GM12874 (cell line): Measurements from ENCODE around the gene PIANP.

Source experiments
- TF ChIP-seq, protein P1 (sequence below): IDR thresholded peaks from 2 replicates; pipeline ENCODE4 v1.5.1; 2011; ENCODE audit warnings: low read depth, mild to moderate bottlenecking, control low read depth, low read length, moderate library complexity; ENCODE audit not compliant: insufficient read depth

The PIANP gene

DNA sequence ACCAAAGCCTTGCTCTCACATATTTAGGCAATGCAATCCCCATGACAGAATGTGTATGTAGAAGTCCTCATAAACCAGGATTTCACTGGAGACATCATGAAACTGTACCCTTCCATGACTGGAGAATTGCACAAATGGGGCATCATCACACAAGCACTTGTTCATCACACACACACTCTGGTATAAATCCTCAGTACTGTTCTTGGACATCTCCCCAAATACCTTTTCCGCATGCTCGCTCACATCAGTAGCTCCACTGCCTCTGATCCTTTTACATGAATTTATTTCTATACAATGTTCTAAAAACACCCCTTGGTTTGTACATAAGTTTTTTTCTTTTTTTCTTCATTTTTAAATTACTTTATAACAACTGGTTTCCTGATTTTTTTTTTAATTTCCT lies 34.4 kb downstream of the PIANP start:
- TF ChIP-seq, protein P1, sequence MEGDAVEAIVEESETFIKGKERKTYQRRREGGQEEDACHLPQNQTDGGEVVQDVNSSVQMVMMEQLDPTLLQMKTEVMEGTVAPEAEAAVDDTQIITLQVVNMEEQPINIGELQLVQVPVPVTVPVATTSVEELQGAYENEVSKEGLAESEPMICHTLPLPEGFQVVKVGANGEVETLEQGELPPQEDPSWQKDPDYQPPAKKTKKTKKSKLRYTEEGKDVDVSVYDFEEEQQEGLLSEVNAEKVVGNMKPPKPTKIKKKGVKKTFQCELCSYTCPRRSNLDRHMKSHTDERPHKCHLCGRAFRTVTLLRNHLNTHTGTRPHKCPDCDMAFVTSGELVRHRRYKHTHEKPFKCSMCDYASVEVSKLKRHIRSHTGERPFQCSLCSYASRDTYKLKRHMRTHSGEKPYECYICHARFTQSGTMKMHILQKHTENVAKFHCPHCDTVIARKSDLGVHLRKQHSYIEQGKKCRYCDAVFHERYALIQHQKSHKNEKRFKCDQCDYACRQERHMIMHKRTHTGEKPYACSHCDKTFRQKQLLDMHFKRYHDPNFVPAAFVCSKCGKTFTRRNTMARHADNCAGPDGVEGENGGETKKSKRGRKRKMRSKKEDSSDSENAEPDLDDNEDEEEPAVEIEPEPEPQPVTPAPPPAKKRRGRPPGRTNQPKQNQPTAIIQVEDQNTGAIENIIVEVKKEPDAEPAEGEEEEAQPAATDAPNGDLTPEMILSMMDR = no peak

DNA sequence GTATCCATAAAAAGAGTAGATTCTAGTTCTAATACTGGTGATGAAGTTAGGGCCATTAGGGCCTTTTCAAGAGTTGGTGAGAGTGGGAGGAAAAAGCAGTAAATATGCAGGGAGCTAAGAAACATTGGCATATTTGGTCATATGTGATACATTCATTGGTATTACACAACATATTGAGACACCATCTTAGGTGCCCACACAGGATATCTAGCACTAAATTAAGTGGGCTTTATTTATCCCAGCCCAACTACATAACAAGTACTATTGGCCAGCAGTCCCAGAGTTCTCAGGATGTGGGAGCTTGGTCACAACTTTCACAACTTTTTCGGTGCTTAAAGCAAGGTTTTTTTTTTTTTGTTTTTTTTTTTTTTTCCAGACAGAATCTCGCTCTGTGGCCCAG lies 35.7 kb downstream of the PIANP start:
- TF ChIP-seq, protein P1 = no peak

DNA sequence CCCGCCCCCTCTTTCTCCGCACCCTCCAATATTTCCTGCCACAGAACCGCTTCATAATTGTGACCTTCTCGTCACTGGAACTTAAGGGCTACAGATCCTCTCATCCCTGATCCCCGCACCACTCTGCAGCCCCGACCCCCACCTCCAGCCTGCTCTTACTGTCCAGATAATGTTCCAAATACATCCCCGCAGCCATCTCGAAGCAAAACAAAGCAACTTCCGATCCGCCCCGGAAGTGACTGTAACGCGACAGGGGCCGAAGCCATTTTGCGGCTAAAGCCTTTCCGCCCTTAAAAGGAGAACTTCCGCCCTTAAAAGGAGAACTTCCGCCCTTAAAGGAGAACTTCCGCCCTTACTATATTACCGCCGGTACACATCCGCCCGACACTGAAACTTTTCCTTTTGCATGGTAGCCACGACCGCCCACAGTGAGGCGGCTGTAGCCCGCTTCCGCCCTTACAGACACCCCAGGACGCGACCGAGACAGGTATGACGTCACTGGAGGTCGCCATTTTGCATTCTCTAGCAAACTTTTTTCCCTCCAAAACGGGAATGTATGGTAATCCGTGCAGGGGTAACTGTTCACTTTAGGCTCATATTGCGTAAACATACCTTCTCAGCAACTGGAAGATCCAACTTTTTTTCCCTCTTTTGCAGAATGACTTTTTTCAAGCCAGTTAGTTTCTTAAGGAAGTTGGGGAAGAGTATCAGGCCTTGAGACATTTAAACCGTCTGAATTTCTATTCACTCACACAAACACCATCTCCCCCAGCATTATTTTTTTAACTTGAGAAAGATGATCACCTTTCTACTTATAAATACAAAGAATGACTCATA lies 37.5 kb downstream of the PIANP start, which contains the start of gene ING4:
TSS of gene ING4 (minus strand) at position 214 of the 837 bp plus-strand sequence. CDS start at position 196, 18 bp downstream.
- TF ChIP-seq, protein P1 = no peak

DNA sequence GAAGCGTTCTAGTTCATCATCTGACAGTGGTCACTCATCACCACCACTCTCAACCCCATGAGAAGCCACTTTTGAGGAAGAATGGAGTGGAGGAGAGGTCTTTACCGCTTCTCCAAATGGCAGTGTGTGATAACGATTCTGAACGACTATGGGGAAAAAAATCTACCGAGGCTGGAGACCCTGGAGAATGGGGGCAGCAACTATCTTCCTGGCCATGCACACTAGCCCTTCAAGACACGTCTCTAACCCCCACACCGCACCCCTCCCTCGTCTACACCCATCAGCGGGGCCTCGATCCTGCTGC lies 38.1 kb downstream of the PIANP start:
- TF ChIP-seq, protein P1 = no peak

DNA sequence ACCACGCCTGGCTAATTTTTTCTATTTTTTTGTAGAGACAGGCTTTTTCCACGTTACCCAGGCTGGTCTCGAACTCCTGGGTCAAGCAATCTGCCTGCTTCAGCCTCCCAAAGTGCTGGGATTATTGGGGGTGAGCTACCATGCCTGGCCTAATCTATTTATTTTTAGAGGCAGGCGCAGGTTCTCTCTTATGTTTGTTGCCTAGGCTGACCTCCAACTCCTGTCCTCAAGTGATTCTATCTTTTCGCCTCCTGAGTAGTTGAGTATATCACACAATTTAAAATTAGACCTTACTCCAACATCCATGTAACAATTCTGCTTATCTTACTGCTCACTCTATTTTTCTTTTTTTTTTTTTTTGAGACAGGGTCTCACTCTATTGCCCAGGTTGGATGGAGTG lies 46.6 kb downstream of the PIANP start:
- TF ChIP-seq, protein P1 = no peak

DNA sequence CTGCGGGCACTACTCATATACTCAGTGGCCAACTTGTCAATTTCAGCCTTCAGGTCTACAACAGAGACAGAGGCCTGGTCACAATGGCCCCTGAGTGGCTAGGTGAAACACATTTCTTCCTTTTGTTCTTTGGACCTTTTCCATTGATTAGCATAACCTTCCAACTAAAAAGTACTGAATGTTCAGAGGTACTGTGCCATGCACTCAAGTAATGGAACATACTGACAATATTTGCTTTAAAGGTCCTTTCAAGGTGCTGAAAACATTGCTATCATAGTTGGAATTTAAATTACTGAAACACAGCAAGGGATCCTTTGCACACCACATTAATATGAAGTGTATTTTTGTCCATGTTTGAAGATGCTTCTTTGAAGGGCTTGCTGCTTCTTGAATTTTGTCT lies 47.3 kb downstream of the PIANP start:
- TF ChIP-seq, protein P1 = no peak

DNA sequence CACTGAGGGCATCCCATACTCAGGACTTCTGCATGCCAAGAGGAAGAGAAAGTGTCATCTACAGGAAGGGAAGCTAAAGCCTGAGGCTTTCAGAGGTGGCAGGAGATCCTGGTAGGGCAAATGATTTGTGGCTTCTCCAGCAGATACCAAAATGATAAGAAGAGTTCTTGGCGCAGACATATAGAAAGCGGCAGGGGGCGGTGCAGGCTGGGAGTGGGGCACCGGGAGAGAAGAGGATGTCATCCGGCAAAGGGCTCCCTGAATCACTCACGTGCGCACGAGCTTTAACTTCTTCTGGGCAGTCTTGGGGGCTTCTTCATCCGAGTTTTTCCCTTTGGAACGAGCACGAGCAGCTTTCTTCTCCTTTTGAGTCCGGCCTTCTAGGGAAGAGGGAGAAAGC lies 48.2 kb downstream of the PIANP start:
- TF ChIP-seq, protein P1 = no peak
